Glomerular visceral epithelial cell (primary cell): ENCODE results near the gene RAB40C.

Source experiments
- DNase-seq: peaks from one replicate; pipeline ENCODE4 v3.0.0-alpha.2; 2016; ENCODE audit errors: extremely low spot score

The RAB40C gene

GRCh38 chr16:667780-668518, 78.1 kb downstream of the RAB40C start, which contains the start of gene RHOT2:
Gene RHOT2, plus strand, starts transcription at chr16:668132. Its CDS starts 68 bp downstream, at chr16:668200.
- peak; percentile 90 for DNase-seq

GRCh38 chr16:668519-669171, 78.8 kb downstream of the RAB40C start:
- DNase-seq = no peak

GRCh38 chr16:669666-670065, 79.8 kb downstream of the RAB40C start:
- DNase-seq = no peak

GRCh38 chr16:670485-671352, 80.9 kb downstream of the RAB40C start:
- DNase-seq = no peak

- DNase-seq = no peak
Observed at GRCh38 chr16:671353-672131, 81.7 kb downstream of the RAB40C start.

- DNase-seq = no peak
Observed at GRCh38 chr16:672371-672770, 82.5 kb downstream of the RAB40C start.

GRCh38 chr16:672851-673250, 83.0 kb downstream of the RAB40C start:
- no peak for DNase-seq

GRCh38 chr16:673399-673991, 83.6 kb downstream of the RAB40C start:
- no peak for DNase-seq

- DNase-seq = no peak
Observed at GRCh38 chr16:674214-674881, 84.5 kb downstream of the RAB40C start.

GRCh38 chr16:674968-675883, 85.4 kb downstream of the RAB40C start, which contains the start of gene RHBDL1:
Gene RHBDL1, plus strand, starts transcription at chr16:675671. Its CDS starts 120 bp downstream, at chr16:675791.
- DNase-seq = no peak

GRCh38 chr16:675884-676564, 86.2 kb downstream of the RAB40C start:
- DNase-seq = no peak

GRCh38 chr16:676565-676902, 86.7 kb downstream of the RAB40C start:
- no peak for DNase-seq

- no peak for DNase-seq
Observed at GRCh38 chr16:676913-677312, 87.0 kb downstream of the RAB40C start.

- DNase-seq = no peak
Observed at GRCh38 chr16:677316-678190, 87.7 kb downstream of the RAB40C start.

- DNase-seq = no peak
Observed at GRCh38 chr16:678209-678857, 88.5 kb downstream of the RAB40C start.
